Measurements from ENCODE around the gene SLC25A13. TPM values are rescaled to one million over a fixed set of nuclear protein-coding genes. Genes with fewer than 3 reads are reported as not detected.

SLC25A13 gene
- total RNA-seq, 2 donors from 2014 or later: 94.3 to 114 TPM

DNA sequence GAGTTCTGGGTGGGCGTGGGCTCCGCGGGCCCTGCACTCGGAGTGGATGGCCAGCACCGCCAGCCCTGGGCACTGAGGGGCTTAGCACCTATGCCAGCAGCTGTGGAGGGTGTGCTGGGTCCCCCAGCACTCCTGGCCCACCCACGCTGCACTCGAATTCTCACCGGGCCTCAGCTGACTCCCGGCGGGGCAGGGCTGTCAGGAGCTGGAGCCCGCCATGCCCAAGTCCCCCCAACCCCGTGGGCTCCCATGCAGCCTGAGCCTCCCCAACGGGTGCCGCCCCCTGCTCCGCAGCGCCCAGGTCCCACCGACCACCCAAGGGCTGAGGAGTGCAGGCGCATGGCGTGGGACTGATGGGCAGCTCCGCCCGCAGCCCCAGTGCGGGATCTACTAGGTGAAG lies 93.1 kb downstream of the SLC25A13 start:
- peaks cover 21% of the 10 kb centered on the region for H3K9me3 Mint-ChIP-seq
- WGBS, 2 experiments (ENCODE audit: insufficient coverage in 1 of 2, insufficient read length in 1 of 2): 97% methylated on average over 10 to 22 of the region's 22 CpGs
- TF ChIP-seq, protein P1, sequence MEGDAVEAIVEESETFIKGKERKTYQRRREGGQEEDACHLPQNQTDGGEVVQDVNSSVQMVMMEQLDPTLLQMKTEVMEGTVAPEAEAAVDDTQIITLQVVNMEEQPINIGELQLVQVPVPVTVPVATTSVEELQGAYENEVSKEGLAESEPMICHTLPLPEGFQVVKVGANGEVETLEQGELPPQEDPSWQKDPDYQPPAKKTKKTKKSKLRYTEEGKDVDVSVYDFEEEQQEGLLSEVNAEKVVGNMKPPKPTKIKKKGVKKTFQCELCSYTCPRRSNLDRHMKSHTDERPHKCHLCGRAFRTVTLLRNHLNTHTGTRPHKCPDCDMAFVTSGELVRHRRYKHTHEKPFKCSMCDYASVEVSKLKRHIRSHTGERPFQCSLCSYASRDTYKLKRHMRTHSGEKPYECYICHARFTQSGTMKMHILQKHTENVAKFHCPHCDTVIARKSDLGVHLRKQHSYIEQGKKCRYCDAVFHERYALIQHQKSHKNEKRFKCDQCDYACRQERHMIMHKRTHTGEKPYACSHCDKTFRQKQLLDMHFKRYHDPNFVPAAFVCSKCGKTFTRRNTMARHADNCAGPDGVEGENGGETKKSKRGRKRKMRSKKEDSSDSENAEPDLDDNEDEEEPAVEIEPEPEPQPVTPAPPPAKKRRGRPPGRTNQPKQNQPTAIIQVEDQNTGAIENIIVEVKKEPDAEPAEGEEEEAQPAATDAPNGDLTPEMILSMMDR (conservative IDR thresholded peaks at IDR 0.05): no peak

DNA sequence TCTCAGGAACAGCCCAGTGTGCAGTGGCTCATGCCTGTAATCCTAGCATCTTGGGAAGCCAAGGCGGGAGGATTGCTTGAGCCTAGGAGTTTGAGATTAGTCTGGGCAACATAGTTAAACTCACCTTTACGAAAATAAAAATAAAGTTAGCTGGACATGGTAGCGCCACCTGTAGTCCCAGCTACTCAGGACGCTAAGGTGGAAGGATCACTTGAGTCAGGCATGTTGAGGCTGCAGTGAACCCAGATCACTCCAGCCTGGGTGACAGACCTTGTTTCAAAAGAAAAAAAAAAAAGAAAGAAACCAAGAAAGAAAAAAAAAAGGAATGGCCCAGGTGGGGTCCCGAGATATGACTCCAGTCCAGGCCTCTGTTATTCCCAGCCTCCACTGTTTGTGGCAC lies 96.6 kb downstream of the SLC25A13 start:
- Mint-ChIP-seq H3K36me3 (ENCODE audit: low read depth) (peaks cover 28% of the 10 kb centered on the region), H3K27me3 (ENCODE audit: insufficient read depth) (no peaks in the 10 kb centered on the region), H3K4me3 (no peak overlapping the region), H3K4me1 (peaks cover 1% of the 10 kb centered on the region), H3K9me3 (peaks cover 21% of the 10 kb centered on the region), H3K27ac (no peak overlapping the region)
- DNase-seq: no peak
- no peak overlapping the region for H3K9ac ChIP-seq (ENCODE audit: extremely low read depth, low read length, poor library complexity, severe bottlenecking)
- TF ChIP-seq, protein P1 (conservative IDR thresholded peaks at IDR 0.05): no peak
- H3K27me3 ChIP-seq (ENCODE audit: control insufficient read depth, insufficient read depth, low read length, poor library complexity, severe bottlenecking): no peaks in the 10 kb centered on the region
- peaks cover 32% of the 10 kb centered on the region for H3K36me3 ChIP-seq (ENCODE audit: control insufficient read depth, insufficient read depth, low read length)
- no peak overlapping the region for H3K27ac ChIP-seq (ENCODE audit: low read depth, low read length)
- 88 to 94% methylated on average over 3 to 5 of the region's 5 CpGs for WGBS, 2 experiments (ENCODE audit: insufficient coverage in 1 of 2, insufficient read length in 1 of 2)
- H3K4me1 ChIP-seq (ENCODE audit: control insufficient read depth, insufficient read depth, low read length): no peaks in the 10 kb centered on the region
- H3K4me3 ChIP-seq (ENCODE audit: low read length): no peak overlapping the region
- peaks cover 26% of the 10 kb centered on the region for H3K9me3 ChIP-seq (ENCODE audit: control insufficient read depth, low read length)

More for the DNA sequence above, 93.1 kb downstream of the SLC25A13 start:
- H3K4me1 Mint-ChIP-seq: no peaks in the 10 kb centered on the region
- no peak for DNase-seq
- H3K36me3 ChIP-seq (ENCODE audit: control insufficient read depth, insufficient read depth, low read length): peaks cover 63% of the 10 kb centered on the region
- H3K9me3 ChIP-seq (ENCODE audit: control insufficient read depth, low read length): peaks cover 35% of the 10 kb centered on the region
- H3K4me3 Mint-ChIP-seq: no peak overlapping the region
- H3K27ac Mint-ChIP-seq: no peak overlapping the region
- H3K4me3 ChIP-seq (ENCODE audit: low read length): no peak overlapping the region
- no peaks in the 10 kb centered on the region for H3K27me3 Mint-ChIP-seq (ENCODE audit: insufficient read depth)
- peaks cover 58% of the 10 kb centered on the region for H3K36me3 Mint-ChIP-seq (ENCODE audit: low read depth)
- no peak overlapping the region for H3K27ac ChIP-seq (ENCODE audit: low read depth, low read length)
- no peaks in the 10 kb centered on the region for H3K27me3 ChIP-seq (ENCODE audit: control insufficient read depth, insufficient read depth, low read length, poor library complexity, severe bottlenecking)
- H3K9ac ChIP-seq (ENCODE audit: extremely low read depth, low read length, poor library complexity, severe bottlenecking): no peak overlapping the region
- no peaks in the 10 kb centered on the region for H3K4me1 ChIP-seq (ENCODE audit: control insufficient read depth, insufficient read depth, low read length)

- peaks cover 20% of the 10 kb centered on the region for H3K9me3 ChIP-seq (ENCODE audit: control insufficient read depth, low read length)
- H3K36me3 Mint-ChIP-seq (ENCODE audit: low read depth): peaks cover 22% of the 10 kb centered on the region
- H3K4me1 Mint-ChIP-seq: peaks cover 1% of the 10 kb centered on the region
- H3K27me3 Mint-ChIP-seq (ENCODE audit: insufficient read depth): no peaks in the 10 kb centered on the region
- no peak overlapping the region for H3K4me3 ChIP-seq (ENCODE audit: low read length)
- TF ChIP-seq, protein P1 (conservative IDR thresholded peaks at IDR 0.05): peak; percentile 71
- no peak overlapping the region for H3K27ac Mint-ChIP-seq
- peaks cover 26% of the 10 kb centered on the region for H3K36me3 ChIP-seq (ENCODE audit: control insufficient read depth, insufficient read depth, low read length)
- 91 to 100% methylated on average over 1 of the region's 1 CpG for WGBS, 2 experiments (ENCODE audit: insufficient coverage in 1 of 2, insufficient read length in 1 of 2)
- peaks cover 15% of the 10 kb centered on the region for H3K9me3 Mint-ChIP-seq
- H3K4me1 ChIP-seq (ENCODE audit: control insufficient read depth, insufficient read depth, low read length): no peaks in the 10 kb centered on the region
- no peak overlapping the region for H3K4me3 Mint-ChIP-seq
- H3K27me3 ChIP-seq (ENCODE audit: control insufficient read depth, insufficient read depth, low read length, poor library complexity, severe bottlenecking): no peaks in the 10 kb centered on the region
- peak; percentile 73 for DNase-seq
- H3K27ac ChIP-seq (ENCODE audit: low read depth, low read length): no peak overlapping the region
- H3K9ac ChIP-seq (ENCODE audit: extremely low read depth, low read length, poor library complexity, severe bottlenecking): no peak overlapping the region
Measured at GRCh38 chr7:96224685-96225084, 97.2 kb downstream of the SLC25A13 start.

Measured in endodermal cell (in vitro differentiated cells).